Panc1 (cell line): Measurements from ENCODE around the gene PHIP.

Source experiments
- CTCF ChIP-seq: fragments of 450-650 bp; IDR thresholded peaks from 2 replicates; pipeline ENCODE4 v1.5.1; 2017; ENCODE audit warnings: mild to moderate bottlenecking
- TCF7L2 ChIP-seq: IDR thresholded peaks from 2 replicates; pipeline ENCODE4 v1.6.1; 2011; ENCODE audit warnings: mild to moderate bottlenecking, low read depth, low read length, inconsistent platforms

- TF ChIP-seq CTCF (no peak), TCF7L2 (no peak)
Observed at GRCh38 chr6:78999737-79000136, 78.3 kb downstream of the PHIP start.
